Peyer's patch (tissue), 4 donors: ENCODE results near the gene ART3.

Experiments used
- POLR2A ChIP-seq, 2 donors: fragments of 450-650 bp; IDR thresholded peaks; one replicate each; pipeline ENCODE4 v1.5.1; 2017; ENCODE audit warnings: antibody characterized with exemption in 2 of 2, mild to moderate bottlenecking in 2 of 2, moderate library complexity in 2 of 2
- TF ChIP-seq, protein P1 (sequence below), 6 experiments: fragments of 450-650 bp in 4 of 6; fragments of 200-600 bp in 2 of 6; sonication (generic) in 1 of 6; IDR thresholded peaks; one replicate each; pipeline ENCODE4 v1.5.1; 2017 to 2019; ENCODE audit warnings: antibody characterized with exemption in 6 of 6, mild to moderate bottlenecking in 3 of 6, moderate library complexity in 1 of 6

GRCh38 chr4:76125816-76126215, 51.3 kb downstream of the ART3 start:
- TF ChIP-seq, protein P1, sequence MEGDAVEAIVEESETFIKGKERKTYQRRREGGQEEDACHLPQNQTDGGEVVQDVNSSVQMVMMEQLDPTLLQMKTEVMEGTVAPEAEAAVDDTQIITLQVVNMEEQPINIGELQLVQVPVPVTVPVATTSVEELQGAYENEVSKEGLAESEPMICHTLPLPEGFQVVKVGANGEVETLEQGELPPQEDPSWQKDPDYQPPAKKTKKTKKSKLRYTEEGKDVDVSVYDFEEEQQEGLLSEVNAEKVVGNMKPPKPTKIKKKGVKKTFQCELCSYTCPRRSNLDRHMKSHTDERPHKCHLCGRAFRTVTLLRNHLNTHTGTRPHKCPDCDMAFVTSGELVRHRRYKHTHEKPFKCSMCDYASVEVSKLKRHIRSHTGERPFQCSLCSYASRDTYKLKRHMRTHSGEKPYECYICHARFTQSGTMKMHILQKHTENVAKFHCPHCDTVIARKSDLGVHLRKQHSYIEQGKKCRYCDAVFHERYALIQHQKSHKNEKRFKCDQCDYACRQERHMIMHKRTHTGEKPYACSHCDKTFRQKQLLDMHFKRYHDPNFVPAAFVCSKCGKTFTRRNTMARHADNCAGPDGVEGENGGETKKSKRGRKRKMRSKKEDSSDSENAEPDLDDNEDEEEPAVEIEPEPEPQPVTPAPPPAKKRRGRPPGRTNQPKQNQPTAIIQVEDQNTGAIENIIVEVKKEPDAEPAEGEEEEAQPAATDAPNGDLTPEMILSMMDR (IDR thresholded peaks at IDR 0.05), result no peak
- TF ChIP-seq POLR2A (IDR thresholded peaks at IDR 0.05), result no peak
